LNCaP clone FGC (cell line): ENCODE measurements around the gene CDKN2D.
"Not testable (repeated sequence)": the region's sequence is repeated elsewhere in the genome, so short reads cannot be mapped to it uniquely, and the experiment has no call there.

Experiments used
- DNase-seq: peaks from one replicate; pipeline ENCODE4 v3.0.0-alpha.2; 2011; ENCODE audit warnings: low read depth
- H3K4me3 ChIP-seq: 2 replicates; pipeline ENCODE4 v1.5.1; 2011; ENCODE audit warnings: mild to moderate bottlenecking, low read depth, low read length, control low read depth
- CTCF ChIP-seq: IDR thresholded peaks from 2 replicates; pipeline ENCODE4 v1.5.1; 2012; ENCODE audit warnings: mild to moderate bottlenecking; ENCODE audit not compliant: control insufficient read depth, insufficient read depth; ENCODE audit errors: extremely low read depth

Gene CDKN2D

GRCh38 chr19:10580979-10581631 lies 12.3 kb upstream of the CDKN2D start:
- DNase-seq: peak; percentile 63
- TF ChIP-seq CTCF: peak; percentile 99
- no peak overlapping the region for H3K4me3 ChIP-seq

GRCh38 chr19:10577951-10578350 lies 9.2 kb upstream of the CDKN2D start:
- TF ChIP-seq CTCF: no peak
- no peak overlapping the region for H3K4me3 ChIP-seq
- no peak for DNase-seq

GRCh38 chr19:10575011-10575716 lies 6.4 kb upstream of the CDKN2D start:
- no peak for TF ChIP-seq CTCF
- no peak for DNase-seq
- H3K4me3 ChIP-seq: no peak overlapping the region

- H3K4me3 ChIP-seq: no peak overlapping the region
- no peak for TF ChIP-seq CTCF
- no peak for DNase-seq
Observed at GRCh38 chr19:10574462-10574861, 5.7 kb upstream of the CDKN2D start.

GRCh38 chr19:10573793-10574192 lies 5.0 kb upstream of the CDKN2D start:
- not testable (repeated sequence) for H3K4me3 ChIP-seq, DNase-seq

- TF ChIP-seq CTCF: peak; percentile 34; the same call in 1 of the 2 replicates
- peak; percentile 15 for DNase-seq
- H3K4me3 ChIP-seq: peak overlapping the region; percentile 54
Observed at GRCh38 chr19:10568062-10568825, 535 bp downstream of the CDKN2D start.

GRCh38 chr19:10567656-10568055 lies 1.1 kb downstream of the CDKN2D start:
- H3K4me3 ChIP-seq: peak overlapping the region; percentile 54
- no peak for TF ChIP-seq CTCF

More at GRCh38 chr19:10567656-10568055, 1.1 kb downstream of the CDKN2D start:
- no peak for DNase-seq
